SK-N-SH (cell line): ENCODE results near the gene NTM. TPM values are rescaled to one million over a fixed set of nuclear protein-coding genes. Genes with fewer than 3 reads are reported as not detected.

Experiments used
- CTCF ChIA-PET: fragments of 300-600, 350-600 bp; formaldehyde crosslinking; extraction: SDS; loops from one replicate; lab custom pipeline; 2021; lab: Yijun Ruan, JAX
- POLR2A ChIA-PET: fragments of 350-600 bp; sonication (Branson Sonifier 250); formaldehyde crosslinking; extraction: SDS; loops from one replicate; lab custom pipeline; 2020; ENCODE audit warnings: antibody characterized with exemption, inconsistent platforms; lab: Yijun Ruan, JAX
- DNase-seq: peaks from one replicate; pipeline ENCODE4 v3.0.0; 2012
- H2AFZ ChIP-seq: fragments of 200-600 bp; sonication (generic); 2 replicates; pipeline ENCODE4 v1.8.1; 2016; ENCODE audit warnings: antibody characterized with exemption, mild to moderate bottlenecking, low read depth
- H3F3A ChIP-seq: fragments of 200-600 bp; sonication (generic); replicated peaks from 2 replicates; pipeline ENCODE3; 2016; ENCODE audit warnings: antibody characterized with exemption, mild to moderate bottlenecking; ENCODE audit not compliant: insufficient read depth
- H3K27ac ChIP-seq, 2 experiments: fragments of 200-500 bp in 1 of 2; fragments of 200-600 bp in 1 of 2; sonication (Bioruptor generic) in 1 of 2; sonication (generic), shearing (Covaris generic) in 1 of 2; 2 replicates each; pipeline versions ENCODE4 v1.5.1 to v1.6.1; 2014 to 2016; ENCODE audit warnings: low read depth in 2 of 2, inconsistent platforms in 1 of 2, low read length in 1 of 2, mild to moderate bottlenecking in 1 of 2, mixed read lengths in 1 of 2
- H3K27me3 ChIP-seq: fragments of 200-600 bp; sonication (generic), shearing (Covaris generic); 2 replicates; pipeline ENCODE4 v1.6.1; 2016; ENCODE audit warnings: mixed run types; ENCODE audit not compliant: insufficient read depth
- H3K36me3 ChIP-seq, 2 experiments: fragments of 200-500 bp in 1 of 2; fragments of 200-600 bp in 1 of 2; sonication (Bioruptor generic) in 1 of 2; sonication (generic) in 1 of 2; replicated peaks in 1 of 2; 2 replicates each; pipeline versions ENCODE3 to v1.5.1; 2014 to 2016; ENCODE audit warnings: low read length in 1 of 2, mild to moderate bottlenecking in 1 of 2; ENCODE audit not compliant: insufficient read depth in 2 of 2, control insufficient read depth in 1 of 2
- H3K4me1 ChIP-seq, 2 experiments: fragments of 200-500 bp in 1 of 2; fragments of 200-600 bp in 1 of 2; sonication (Bioruptor generic) in 1 of 2; sonication (generic), shearing (Covaris generic) in 1 of 2; 2 replicates each; pipeline versions ENCODE4 v1.5.1 to v1.6.1; 2014 to 2016; ENCODE audit warnings: low read depth in 1 of 2, low read length in 1 of 2, mixed run types in 1 of 2; ENCODE audit not compliant: insufficient read depth in 2 of 2, control insufficient read depth in 1 of 2
- H3K4me2 ChIP-seq: fragments of 200-600 bp; sonication (generic), shearing (Covaris generic); 2 replicates; pipeline ENCODE4 v1.6.1; 2017; ENCODE audit warnings: mixed run types
- H3K4me3 ChIP-seq, 2 experiments: fragments of 200-500 bp in 1 of 2; fragments of 200-600 bp in 1 of 2; sonication (Bioruptor generic) in 1 of 2; sonication (generic), shearing (Covaris generic) in 1 of 2; 2 replicates each; pipeline versions ENCODE4 v1.5.1 to v1.8.1; 2014 to 2016; ENCODE audit warnings: low read depth in 2 of 2, inconsistent platforms in 1 of 2, low read length in 1 of 2, mild to moderate bottlenecking in 1 of 2, mixed read lengths in 1 of 2, moderate library complexity in 1 of 2
- H3K79me2 ChIP-seq: fragments of 200-600 bp; sonication (generic); 2 replicates; pipeline ENCODE4 v1.8.1; 2017; ENCODE audit warnings: mild to moderate bottlenecking; ENCODE audit not compliant: insufficient read depth
- H3K9ac ChIP-seq: fragments of 200-600 bp; sonication (generic); 2 replicates; pipeline ENCODE4 v1.6.1; 2017; ENCODE audit warnings: mixed run types
- H3K9me2 ChIP-seq: fragments of 200-600 bp; sonication (generic); 2 replicates; pipeline ENCODE4 v1.6.1; 2017; ENCODE audit warnings: mixed run types
- H3K9me3 ChIP-seq: fragments of 200-600 bp; sonication (generic); 2 replicates; pipeline ENCODE4 v1.6.1; 2017; ENCODE audit warnings: mixed run types, mild to moderate bottlenecking, moderate library complexity
- H4K20me1 ChIP-seq: fragments of 200-600 bp; sonication (generic); 2 replicates; pipeline ENCODE4 v1.6.1; 2017; ENCODE audit warnings: mild to moderate bottlenecking, mixed run types; ENCODE audit not compliant: insufficient read depth
- CHD2 ChIP-seq: fragments of 150-350 bp; IDR thresholded peaks from 2 replicates; pipeline ENCODE4 v1.6.1; 2018; ENCODE audit warnings: low read length; ENCODE audit not compliant: partially characterized antibody
- CTCF ChIP-seq: fragments of 200-600 bp; sonication (generic); IDR thresholded peaks from 2 replicates; pipeline ENCODE4 v1.6.1; 2017; ENCODE audit warnings: antibody characterized with exemption, mild to moderate bottlenecking, moderate library complexity
- ELF1 ChIP-seq: IDR thresholded peaks from 2 replicates; pipeline ENCODE4 v1.4.0; 2012
- EP300 ChIP-seq, 2 experiments: IDR thresholded peaks; 2 replicates each; pipeline versions ENCODE4 v1.4.0 to v1.6.1; 2012; ENCODE audit warnings: borderline replicate concordance in 1 of 2, low read depth in 1 of 2, low read length in 1 of 2
- FOSL2 ChIP-seq: IDR thresholded peaks from 2 replicates; pipeline ENCODE4 v1.4.0; 2012; ENCODE audit warnings: low read depth, mild to moderate bottlenecking, moderate library complexity, borderline replicate concordance
- FOXJ3 ChIP-seq: sonication (generic); formaldehyde crosslinking; IDR thresholded peaks from 2 replicates; pipeline ENCODE4 v1.5.1; 2020; ENCODE audit warnings: mild to moderate bottlenecking, missing genetic modification reagents
- IRF3 ChIP-seq: fragments of 150-350 bp; IDR thresholded peaks from 2 replicates; pipeline ENCODE4 v1.6.1; 2016; ENCODE audit warnings: mild to moderate bottlenecking, low read depth, low read length
- JUND ChIP-seq: IDR thresholded peaks from 2 replicates; pipeline ENCODE4 v1.4.0; 2012
- NFIC ChIP-seq: IDR thresholded peaks from 2 replicates; pipeline ENCODE4 v1.4.0; 2012; ENCODE audit warnings: borderline replicate concordance
- RAD21 ChIP-seq: IDR thresholded peaks from 2 replicates; pipeline ENCODE4 v1.6.1; 2012; ENCODE audit warnings: mild to moderate bottlenecking, low read length
- RFX5 ChIP-seq: IDR thresholded peaks from 2 replicates; pipeline ENCODE4 v1.6.1; 2012; ENCODE audit warnings: mild to moderate bottlenecking, improper control_type of control experiment, low read length
- RXRA ChIP-seq: IDR thresholded peaks from 2 replicates; pipeline ENCODE4 v1.4.0; 2012; ENCODE audit warnings: low read depth, mild to moderate bottlenecking, borderline replicate concordance
- SMC3 ChIP-seq: IDR thresholded peaks from 2 replicates; pipeline ENCODE4 v1.6.1; 2012; ENCODE audit warnings: low read depth, low read length, improper control_type of control experiment
- TAF1 ChIP-seq: IDR thresholded peaks from 2 replicates; pipeline ENCODE4 v1.6.1; 2012; ENCODE audit warnings: low read depth, mild to moderate bottlenecking, low read length, moderate library complexity, borderline replicate concordance
- TEAD4 ChIP-seq: IDR thresholded peaks from 2 replicates; pipeline ENCODE4 v1.4.0; 2012; ENCODE audit warnings: mild to moderate bottlenecking, borderline replicate concordance; ENCODE audit not compliant: insufficient read depth
- USF1 ChIP-seq: IDR thresholded peaks from 2 replicates; pipeline ENCODE4 v1.4.0; 2012; ENCODE audit warnings: low read depth, borderline replicate concordance
- YY1 ChIP-seq: IDR thresholded peaks from 2 replicates; pipeline ENCODE4 v1.4.0; 2012; ENCODE audit warnings: low read depth, mild to moderate bottlenecking
- ZBTB33 ChIP-seq: IDR thresholded peaks from 2 replicates; pipeline ENCODE4 v1.4.0; 2012; ENCODE audit warnings: low read depth, borderline replicate concordance
- WGBS: methylation state at CpG from one replicate; pipeline ENCODE4 v1.1.6; 2017; ENCODE audit warnings: low lambda C conversion rate; 5-methylcytosine and 5-hydroxymethylcytosine counted together
- polyA plus RNA-seq, 3 experiments: library from polyadenylated mRNA; depleted of rRNA; stranded (reverse); fragments of >200 nt; gene quantifications; 2 replicates each; pipeline ENCODE4 v1.2.3, GENCODE V29; 2012

The NTM gene
- polyA plus RNA-seq, 1 of the 3 experiments (the other 2 are of a cell fraction) = 20.0 TPM

GRCh38 chr11:131615611-131616010 is 245.2 kb downstream of the NTM start:
- Histone ChIP-seq H3K27me3 (no peaks in the 10 kb centered on the region), H3K4me1 (no peaks in the 10 kb centered on the region), H3F3A (no peaks in the 10 kb centered on the region), H2AFZ (no peak overlapping the region), H3K9me3 (no peaks in the 10 kb centered on the region), H3K9me2 (no peaks in the 10 kb centered on the region), H3K4me3 (no peak overlapping the region), H3K9ac (no peak overlapping the region), H3K27ac (no peak overlapping the region), H3K4me2 (no peak overlapping the region), H3K79me2 (no peaks in the 10 kb centered on the region), H3K36me3 (no peaks in the 10 kb centered on the region), H4K20me1 (no peaks in the 10 kb centered on the region)
- no peak for DNase-seq
- CTCF ChIA-PET = interaction anchor here (1.3 kb wide), 1 partner anchor 59 kb away, joined by 3 read pairs; no protein-coding TSS in a partner anchor
- whole genome bisulfite sequencing = 72% methylated on average over 5 of the region's 11 CpGs
- TF ChIP-seq ELF1 = no peak
- TF ChIP-seq RFX5 = no peak
- TF ChIP-seq JUND = no peak
- TF ChIP-seq TAF1 = no peak
- no peak for TF ChIP-seq RAD21
- TF ChIP-seq ZBTB33 = no peak
- no peak for TF ChIP-seq RXRA
- no peak for TF ChIP-seq EP300 (IDR thresholded peaks at IDR 0.05; ENCODE audit: borderline replicate concordance in 1 of 2, low read depth in 1 of 2, low read length in 1 of 2)
- TF ChIP-seq CHD2 = no peak
- no peak for TF ChIP-seq YY1
- TF ChIP-seq SMC3 = no peak
- no peak for TF ChIP-seq TEAD4
- TF ChIP-seq CTCF = no peak
- no peak for TF ChIP-seq USF1
- POLR2A ChIA-PET = no interaction called here

- no peaks in the 10 kb centered on the region for H3K9me2 ChIP-seq
- WGBS = 45% methylated on average over 9 of the region's 9 CpGs
- no peaks in the 10 kb centered on the region for H3F3A ChIP-seq
- no peak overlapping the region for H3K27ac ChIP-seq
- H3K4me2 ChIP-seq = no peak overlapping the region
- H3K27me3 ChIP-seq = no peaks in the 10 kb centered on the region
- POLR2A ChIA-PET = no interaction called here
- H3K4me1 ChIP-seq = no peaks in the 10 kb centered on the region
- H3K36me3 ChIP-seq = no peaks in the 10 kb centered on the region
- H3K9ac ChIP-seq = no peak overlapping the region
- no peaks in the 10 kb centered on the region for H4K20me1 ChIP-seq
- no peaks in the 10 kb centered on the region for H3K79me2 ChIP-seq
- no peaks in the 10 kb centered on the region for H3K9me3 ChIP-seq
- H2AFZ ChIP-seq = no peak overlapping the region
- no peak for TF ChIP-seq FOSL2
- TF ChIP-seq CTCF = no peak
- TF ChIP-seq IRF3 = no peak
- no peak for TF ChIP-seq USF1
- TF ChIP-seq FOXJ3 (CRISPR knock-in tag) = no peak
- no peak for TF ChIP-seq CHD2
- no peak for TF ChIP-seq NFIC
- DNase-seq = no peak
- CTCF ChIA-PET = interaction anchor here (1.3 kb wide), 1 partner anchor 58 kb away, joined by 3 read pairs; no protein-coding TSS in a partner anchor
- H3K4me3 ChIP-seq = no peak overlapping the region
Measured at GRCh38 chr11:131616481-131617140, 246.2 kb downstream of the NTM start.
